Uterus (tissue), 4 donors: ENCODE data around the gene TFPI. TPM values are rescaled to one million over a fixed set of nuclear protein-coding genes. Genes with fewer than 3 reads are reported as not detected.

Experiments used
- DNase-seq, 2 donors: peaks; one replicate each; pipeline ENCODE4 v3.0.0-alpha.2; 2019 to 2020
- H3K27ac ChIP-seq, 2 donors: fragments of 200-600 bp; sonication (generic); 1 replicate in 1 of 2; 2 replicates in 1 of 2; pipeline ENCODE4 v1.5.1; 2016 to 2018
- H3K27me3 ChIP-seq, 2 donors: fragments of 200-600 bp; sonication (generic); one replicate each; pipeline ENCODE4 v1.5.1; 2018 to 2019; ENCODE audit warnings: control low read depth in 1 of 2
- H3K36me3 ChIP-seq, 2 donors: fragments of 200-600 bp; sonication (generic); one replicate each; pipeline ENCODE4 v1.5.1; 2019; ENCODE audit warnings: control low read depth in 1 of 2
- H3K4me1 ChIP-seq, 2 donors: fragments of 200-600 bp; sonication (generic); one replicate each; pipeline ENCODE4 v1.5.1; 2018 to 2019; ENCODE audit warnings: control low read depth in 1 of 2
- H3K4me3 ChIP-seq, 2 donors: fragments of 200-600 bp; sonication (generic); 1 replicate in 1 of 2; 2 replicates in 1 of 2; pipeline ENCODE4 v1.5.1; 2018 to 2019; ENCODE audit warnings: mild to moderate bottlenecking in 1 of 2
- H3K9me3 ChIP-seq, 2 donors: fragments of 200-600 bp; sonication (generic); one replicate each; pipeline ENCODE4 v1.5.1; 2019; ENCODE audit warnings: control low read depth in 1 of 2
- CTCF ChIP-seq, 4 experiments: fragments of 200-600 bp in 2 of 4; fragments of 450-650 bp in 2 of 4; sonication (generic) in 2 of 4; IDR thresholded peaks; one replicate each; pipeline ENCODE4 v1.5.1; 2016 to 2019; ENCODE audit warnings: antibody characterized with exemption in 4 of 4, mild to moderate bottlenecking in 2 of 4, moderate library complexity in 1 of 4
- POLR2A ChIP-seq, 2 donors: fragments of 450-650 bp; IDR thresholded peaks; one replicate each; pipeline ENCODE4 v1.6.1; 2016; ENCODE audit warnings: antibody characterized with exemption in 2 of 2, mild to moderate bottlenecking in 1 of 2, moderate library complexity in 1 of 2
- intact Hi-C: fragments of 100-400 bp; cut with DNase I; formaldehyde crosslinking; loops from one replicate; pipeline ENCODE4 v1.15.1; 2023; ENCODE audit warnings: low total_unique reads
- total RNA-seq, 4 donors: library from RNA; depleted of rRNA in 3 of 4; stranded (reverse); fragments of >200 nt in 3 of 4; gene quantifications; one replicate each; pipeline versions ENCODE4 v1.1.0 to v1.2.4, GENCODE V29; 2014 to 2023
- donor health status: DM: yes; HTN: yes; CAD: no.

The TFPI gene
- total RNA-seq, 4 donors from 2014 or later = 88.5 to 135 (median 99.2) TPM

- Histone ChIP-seq H3K27me3 (no peaks in the 10 kb centered on the region), H3K4me1 (no peaks in the 10 kb centered on the region), H3K9me3 (no peaks in the 10 kb centered on the region), H3K4me3 (no peak overlapping the region), H3K27ac (no peak overlapping the region), H3K36me3 (no peaks in the 10 kb centered on the region)
- TF ChIP-seq POLR2A (IDR thresholded peaks at IDR 0.05) = no peak
- TF ChIP-seq CTCF (IDR thresholded peaks at IDR 0.05) = no peak
- no peak for DNase-seq
- intact Hi-C loops = no loop called here
Measured at GRCh38 chr2:187475499-187476248, 78.6 kb downstream of the TFPI start.

- intact Hi-C loops = no loop called here
- H3K27ac ChIP-seq = no peak overlapping the region
- no peaks in the 10 kb centered on the region for H3K4me1 ChIP-seq
- H3K4me3 ChIP-seq = no peak overlapping the region
- no peaks in the 10 kb centered on the region for H3K27me3 ChIP-seq
- TF ChIP-seq CTCF (IDR thresholded peaks at IDR 0.05) (no peak), POLR2A (IDR thresholded peaks at IDR 0.05) (no peak)
- H3K9me3 ChIP-seq = no peaks in the 10 kb centered on the region
- no peaks in the 10 kb centered on the region for H3K36me3 ChIP-seq
- DNase-seq = no peak
Measured at GRCh38 chr2:187470698-187471097, 83.5 kb downstream of the TFPI start.

- H3K36me3 ChIP-seq = no peaks in the 10 kb centered on the region
- TF ChIP-seq CTCF (IDR thresholded peaks at IDR 0.05) = no peak
- TF ChIP-seq POLR2A (IDR thresholded peaks at IDR 0.05) = no peak
- intact Hi-C loops = no loop called here
- no peak overlapping the region for H3K27ac ChIP-seq
- DNase-seq = no peak
- H3K4me3 ChIP-seq = no peak overlapping the region
- no peaks in the 10 kb centered on the region for H3K4me1 ChIP-seq
- no peaks in the 10 kb centered on the region for H3K9me3 ChIP-seq
- H3K27me3 ChIP-seq = no peaks in the 10 kb centered on the region
Measured at GRCh38 chr2:187469538-187469937, 84.7 kb downstream of the TFPI start.

- DNase-seq = no peak
- Histone ChIP-seq H3K27me3 (no peaks in the 10 kb centered on the region), H3K4me3 (no peak overlapping the region), H3K4me1 (no peaks in the 10 kb centered on the region), H3K36me3 (no peaks in the 10 kb centered on the region), H3K9me3 (no peaks in the 10 kb centered on the region), H3K27ac (no peak overlapping the region)
- intact Hi-C loops = no loop called here
- TF ChIP-seq CTCF (IDR thresholded peaks at IDR 0.05) (no peak), POLR2A (IDR thresholded peaks at IDR 0.05) (no peak)
Measured at GRCh38 chr2:187468262-187468661, 86.0 kb downstream of the TFPI start.

- Histone ChIP-seq H3K27ac (no peak overlapping the region), H3K27me3 (no peaks in the 10 kb centered on the region), H3K4me1 (no peaks in the 10 kb centered on the region), H3K9me3 (no peaks in the 10 kb centered on the region), H3K4me3 (no peak overlapping the region), H3K36me3 (no peaks in the 10 kb centered on the region)
- intact Hi-C loops = no loop called here
- DNase-seq = no peak
- TF ChIP-seq POLR2A (IDR thresholded peaks at IDR 0.05) = no peak
- TF ChIP-seq CTCF (IDR thresholded peaks at IDR 0.05) = no peak
Measured at GRCh38 chr2:187466129-187466792, 88.0 kb downstream of the TFPI start.
